Omental fat pad (tissue), 4 donors: ENCODE results near the gene PLEKHM3. TPM values are rescaled to one million over a fixed set of nuclear protein-coding genes. Genes with fewer than 3 reads are reported as not detected.

ENCODE experiments used
- ATAC-seq: fragments of 150-250 bp; one replicate; pipeline ENCODE4 v1.9.1; 2016; ENCODE audit warnings: mild to moderate bottlenecking, moderate library complexity; ENCODE audit not compliant: low FRiP score
- DNase-seq: peaks from one replicate; pipeline ENCODE4 v3.0.0-alpha.2; 2019; ENCODE audit warnings: low spot score
- CTCF ChIP-seq, 3 donors: fragments of 450-650 bp; IDR thresholded peaks; one replicate each; pipeline ENCODE4 v1.5.1; 2016 to 2017; ENCODE audit warnings: antibody characterized with exemption in 3 of 3, mild to moderate bottlenecking in 3 of 3, moderate library complexity in 2 of 3
- total RNA-seq, 4 donors: library from RNA; depleted of rRNA; stranded (reverse); fragments of >200 nt; gene quantifications; one replicate each; pipeline ENCODE4 v1.1.0, GENCODE V29; 2016

Gene PLEKHM3
- total RNA-seq, 4 donors from 2014 or later = 14.1 to 31.4 (median 24.2) TPM

GRCh38 chr2:207974216-207974605, 51.1 kb downstream of the PLEKHM3 start:
- TF ChIP-seq CTCF (IDR thresholded peaks at IDR 0.05) = no peak
- DNase-seq (no peak), ATAC-seq (peak; percentile 87)

- no peak for TF ChIP-seq CTCF (IDR thresholded peaks at IDR 0.05)
- no peak for ATAC-seq
- DNase-seq = no peak
Observed at GRCh38 chr2:207970826-207971180, 54.5 kb downstream of the PLEKHM3 start.

GRCh38 chr2:207970147-207970825, 55.0 kb downstream of the PLEKHM3 start:
- DNase-seq (no peak), ATAC-seq (no peak)

GRCh38 chr2:207969249-207969648, 56.1 kb downstream of the PLEKHM3 start:
- no peak for TF ChIP-seq CTCF (IDR thresholded peaks at IDR 0.05)
- no peak for DNase-seq
- ATAC-seq = no peak

More at GRCh38 chr2:207970147-207970825, 55.0 kb downstream of the PLEKHM3 start:
- no peak for TF ChIP-seq CTCF (IDR thresholded peaks at IDR 0.05)

GRCh38 chr2:207967121-207967520, 58.2 kb downstream of the PLEKHM3 start:
- no peak for DNase-seq
- TF ChIP-seq CTCF (IDR thresholded peaks at IDR 0.05) = no peak
- ATAC-seq = no peak

GRCh38 chr2:207960911-207961310, 64.4 kb downstream of the PLEKHM3 start:
- ATAC-seq (no peak), DNase-seq (no peak)
- TF ChIP-seq CTCF (IDR thresholded peaks at IDR 0.05) = no peak

- ATAC-seq = no peak
- no peak for TF ChIP-seq CTCF (IDR thresholded peaks at IDR 0.05)
- DNase-seq = no peak
Observed at GRCh38 chr2:207960090-207960489, 65.2 kb downstream of the PLEKHM3 start.
